Retina (tissue), 1 donor: Measurements from ENCODE around the gene BDKRB1.

Source experiments
- DNase-seq: peaks from one replicate; pipeline ENCODE4 v3.0.0-alpha.2; 2016

Gene BDKRB1

DNA sequence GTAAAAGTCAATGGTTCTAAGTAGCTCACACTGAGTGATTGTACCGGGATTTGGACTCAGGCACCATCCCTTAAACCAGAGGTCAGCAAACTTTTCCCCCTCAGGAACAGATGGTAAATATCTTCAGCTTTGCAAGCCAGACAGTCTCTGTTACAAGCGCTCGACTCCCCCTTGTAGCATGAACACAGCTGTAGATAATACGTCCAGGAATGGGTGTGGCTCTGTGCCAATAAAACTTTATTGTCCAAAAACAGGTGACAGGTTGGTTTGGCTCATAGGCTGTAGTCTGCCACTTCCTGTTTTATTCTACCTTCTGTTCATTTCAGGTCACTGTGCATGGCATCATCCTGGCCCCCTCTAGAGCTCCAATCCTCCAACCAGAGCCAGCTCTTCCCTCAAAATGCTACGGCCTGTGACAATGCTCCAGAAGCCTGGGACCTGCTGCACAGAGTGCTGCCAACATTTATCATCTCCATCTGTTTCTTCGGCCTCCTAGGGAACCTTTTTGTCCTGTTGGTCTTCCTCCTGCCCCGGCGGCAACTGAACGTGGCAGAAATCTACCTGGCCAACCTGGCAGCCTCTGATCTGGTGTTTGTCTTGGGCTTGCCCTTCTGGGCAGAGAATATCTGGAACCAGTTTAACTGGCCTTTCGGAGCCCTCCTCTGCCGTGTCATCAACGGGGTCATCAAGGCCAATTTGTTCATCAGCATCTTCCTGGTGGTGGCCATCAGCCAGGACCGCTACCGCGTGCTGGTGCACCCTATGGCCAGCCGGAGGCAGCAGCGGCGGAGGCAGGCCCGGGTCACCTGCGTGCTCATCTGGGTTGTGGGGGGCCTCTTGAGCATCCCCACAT is 7.6 kb downstream of the BDKRB1 start:
- DNase-seq: no peak

GRCh38 chr14:96264200-96264553 is 8.2 kb downstream of the BDKRB1 start:
- DNase-seq: no peak

GRCh38 chr14:96264853-96265252 is 8.8 kb downstream of the BDKRB1 start:
- no peak for DNase-seq

- DNase-seq: no peak
These were observed 9.5 kb downstream of the BDKRB1 start for GRCh38 chr14:96265383-96266095.

GRCh38 chr14:96267336-96267735 is 11.3 kb downstream of the BDKRB1 start:
- no peak for DNase-seq

DNA sequence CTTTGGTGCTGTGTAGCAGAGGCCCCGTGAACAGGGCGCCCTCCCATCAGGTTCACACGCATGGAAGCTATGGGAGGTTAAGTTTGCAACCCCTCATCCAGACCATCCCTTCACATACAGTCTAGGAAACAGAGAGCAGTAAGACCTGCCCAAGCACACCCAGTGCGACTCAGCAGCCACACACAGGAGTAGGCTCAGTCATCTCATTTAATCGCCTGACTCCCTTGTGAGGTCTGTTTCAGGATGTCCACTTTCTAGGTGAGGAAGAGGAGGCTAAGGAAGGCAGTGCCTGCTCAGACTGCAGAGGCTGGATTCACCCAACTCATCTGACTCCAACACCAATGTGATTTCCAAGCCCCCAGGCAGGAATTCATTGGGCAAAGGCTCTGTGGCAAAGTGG is 11.9 kb downstream of the BDKRB1 start:
- DNase-seq: no peak

- no peak for DNase-seq
These were observed 12.7 kb downstream of the BDKRB1 start for GRCh38 chr14:96268431-96269358.

- no peak for DNase-seq
These were observed 13.3 kb downstream of the BDKRB1 start for GRCh38 chr14:96269359-96269710.

- DNase-seq: no peak
These were observed 14.8 kb downstream of the BDKRB1 start for GRCh38 chr14:96270565-96271420.

GRCh38 chr14:96271421-96271762 is 15.4 kb downstream of the BDKRB1 start:
- no peak for DNase-seq

DNA sequence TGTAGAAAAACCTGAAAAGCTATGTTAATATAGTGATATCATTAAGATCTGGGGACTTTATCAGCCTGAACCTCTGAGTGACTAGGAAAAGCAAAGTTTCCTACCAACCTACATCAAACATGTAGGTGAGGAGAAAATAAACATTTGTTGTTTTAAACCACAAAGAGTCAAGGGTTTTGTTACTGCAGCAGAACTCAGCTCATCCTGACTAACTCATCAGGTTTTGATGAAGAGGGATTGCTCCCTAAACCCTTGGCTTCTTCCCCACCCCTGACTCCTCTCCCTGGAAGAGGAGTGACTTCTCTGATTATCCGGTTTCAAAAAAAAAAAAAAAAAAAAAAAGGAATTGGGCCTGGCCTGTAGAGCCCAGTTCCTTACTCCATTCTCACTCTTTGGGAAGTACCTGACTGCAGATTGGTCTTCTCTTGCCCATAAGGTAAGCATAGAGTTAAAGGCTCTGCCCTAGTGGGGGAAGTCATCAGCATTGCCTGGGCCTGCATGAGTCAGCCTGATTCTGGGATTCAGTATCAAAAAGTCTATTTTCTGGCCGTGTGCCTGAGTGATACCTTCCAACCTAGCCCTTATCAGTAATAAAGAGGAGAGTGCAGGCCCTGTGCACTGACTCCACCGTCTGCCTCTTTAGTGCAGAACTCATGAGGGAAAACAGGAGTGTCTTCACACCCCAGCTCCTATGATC is 16.9 kb downstream of the BDKRB1 start:
- DNase-seq: no peak

GRCh38 chr14:96273629-96274028 is 17.6 kb downstream of the BDKRB1 start:
- no peak for DNase-seq

DNA sequence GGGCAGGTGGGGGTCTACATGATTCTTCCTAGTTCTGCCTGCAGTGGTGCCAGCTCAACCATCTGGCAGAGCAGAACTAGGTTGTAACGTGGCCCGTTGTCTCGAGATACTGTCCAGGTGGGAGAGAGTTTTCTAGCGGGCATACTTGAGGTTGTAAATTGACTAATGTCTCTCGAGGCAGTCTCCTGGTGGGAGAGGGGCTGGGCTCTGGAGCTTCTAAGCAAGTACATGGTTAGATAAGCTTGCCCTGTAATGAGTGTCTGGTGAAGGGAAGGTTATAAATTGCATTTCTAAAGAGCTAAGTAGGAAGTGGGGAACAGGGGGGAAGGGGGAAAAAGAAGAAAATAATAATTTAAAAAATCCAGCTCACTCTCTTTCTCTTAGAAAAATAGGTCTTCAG is 18.1 kb downstream of the BDKRB1 start:
- no peak for DNase-seq

DNA sequence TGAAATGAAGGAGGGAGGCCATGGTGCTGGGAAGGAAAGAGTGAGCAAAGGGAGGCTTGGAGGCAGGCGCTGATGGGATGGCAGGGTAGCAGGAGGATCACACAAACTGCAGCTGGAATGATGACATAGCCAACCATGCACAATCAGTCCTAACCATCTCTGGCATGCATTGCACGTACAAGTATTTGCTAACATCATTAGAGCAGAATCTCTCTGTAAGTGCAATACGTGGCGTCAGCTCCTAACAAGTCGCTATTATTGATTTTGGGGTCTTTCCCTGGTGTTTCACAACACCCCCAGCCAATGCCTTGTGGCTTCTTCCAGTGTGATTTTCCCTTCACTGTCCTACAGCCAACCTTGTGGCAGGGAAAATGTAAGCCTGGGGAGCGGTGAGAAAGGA is 18.5 kb downstream of the BDKRB1 start:
- peak; percentile 41 for DNase-seq

- peak; percentile 81 for DNase-seq
These were observed 19.4 kb downstream of the BDKRB1 start for GRCh38 chr14:96275177-96276112.

DNA sequence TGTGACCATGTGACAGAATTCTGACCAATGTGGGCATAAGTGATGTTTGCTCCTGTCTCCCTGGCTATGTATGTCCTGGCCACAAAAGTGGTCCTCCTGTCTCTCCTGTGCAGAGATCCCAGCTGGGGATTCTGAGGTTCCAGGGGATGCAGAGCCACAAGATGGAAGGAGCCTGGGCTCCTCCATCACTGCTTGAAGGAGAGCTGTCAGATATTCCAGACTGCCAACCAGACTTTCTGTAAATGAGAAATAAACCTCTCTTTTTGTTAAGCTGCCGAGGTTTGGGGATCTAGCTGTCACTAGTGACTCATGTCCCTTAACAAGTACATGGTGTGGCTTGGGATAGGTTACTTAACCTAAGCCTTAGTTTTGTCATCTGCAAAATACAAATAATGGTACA is 21.9 kb downstream of the BDKRB1 start:
- no peak for DNase-seq

- DNase-seq: no peak
These were observed 23.6 kb downstream of the BDKRB1 start for GRCh38 chr14:96279564-96279963.

GRCh38 chr14:96280104-96280503 is 24.1 kb downstream of the BDKRB1 start:
- DNase-seq: no peak

- DNase-seq: no peak
These were observed 25.5 kb downstream of the BDKRB1 start for GRCh38 chr14:96281486-96281885.

GRCh38 chr14:96284008-96284407 is 28.0 kb downstream of the BDKRB1 start:
- DNase-seq: no peak

DNA sequence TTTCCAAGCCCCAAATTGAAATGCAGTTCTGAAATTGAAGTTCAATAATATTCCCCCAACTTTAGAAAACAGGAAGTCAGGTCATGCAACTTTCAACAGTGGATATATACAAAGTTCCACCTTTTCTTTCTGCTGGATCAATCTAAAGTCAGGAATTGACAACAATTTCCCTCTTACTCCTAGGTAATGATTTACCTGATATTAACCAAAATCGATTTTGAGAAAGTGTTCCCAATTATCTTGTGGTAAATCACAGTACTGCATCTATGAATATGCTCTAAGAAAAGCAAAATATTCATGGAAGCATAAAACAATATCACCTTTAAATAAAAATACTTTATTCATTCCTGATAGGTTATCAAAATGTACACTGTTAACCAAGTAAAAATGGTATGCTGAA is 28.4 kb downstream of the BDKRB1 start:
- DNase-seq: no peak
